Fibroblast of lung (primary cell): ENCODE measurements around the gene TMEM147. TPM values are rescaled to one million over a fixed set of nuclear protein-coding genes. Genes with fewer than 3 reads are reported as not detected.

Experiments used
- DNase-seq, 2 donors: peaks; one replicate each; pipeline versions ENCODE4 v3.0.0 to v3.0.0-alpha.2; 2010; ENCODE audit warnings: low read depth in 2 of 2
- H2AFZ ChIP-seq: 2 replicates; pipeline ENCODE4 v1.5.1; 2012; ENCODE audit warnings: low read length, control low read depth, inconsistent platforms
- H3K27ac ChIP-seq: 2 replicates; pipeline ENCODE4 v1.5.1; 2011; ENCODE audit warnings: low read length, control low read depth; ENCODE audit not compliant: insufficient read depth
- H3K27me3 ChIP-seq: 2 replicates; pipeline ENCODE4 v1.5.1; 2011; ENCODE audit warnings: mild to moderate bottlenecking, low read length; ENCODE audit not compliant: control insufficient read depth, insufficient read depth
- H3K36me3 ChIP-seq: 2 replicates; pipeline ENCODE4 v1.5.1; 2011; ENCODE audit warnings: low read length; ENCODE audit not compliant: control insufficient read depth, insufficient read depth
- H3K4me1 ChIP-seq: 2 replicates; pipeline ENCODE4 v1.5.1; 2011; ENCODE audit warnings: low read length; ENCODE audit not compliant: control insufficient read depth, insufficient read depth; ENCODE audit errors: extremely low read depth
- H3K4me2 ChIP-seq: 2 replicates; pipeline ENCODE4 v1.5.1; 2011; ENCODE audit warnings: low read length, control low read depth; ENCODE audit not compliant: insufficient read depth; ENCODE audit errors: extremely low read depth
- H3K4me3 ChIP-seq, 4 experiments: fragments of 200-600 bp in 1 of 4; sonication (generic) in 1 of 4; replicated peaks in 1 of 4; 2 replicates each; pipeline ENCODE4 v1.5.1; 2011 to 2016; ENCODE audit warnings: low read length in 4 of 4, low read depth in 3 of 4, mild to moderate bottlenecking in 3 of 4, control low read depth in 2 of 4, inconsistent platforms in 1 of 4, mixed read lengths in 1 of 4; ENCODE audit not compliant: insufficient read depth in 1 of 4; ENCODE audit errors: control extremely low read depth in 1 of 4
- H3K79me2 ChIP-seq: 2 replicates; pipeline ENCODE4 v1.5.1; 2012; ENCODE audit warnings: mild to moderate bottlenecking, low read length, inconsistent platforms; ENCODE audit not compliant: control insufficient read depth, insufficient read depth
- H3K9ac ChIP-seq: 2 replicates; pipeline ENCODE4 v1.5.1; 2011; ENCODE audit warnings: mild to moderate bottlenecking, low read length, control low read depth; ENCODE audit not compliant: insufficient read depth
- H3K9me3 ChIP-seq: 2 replicates; pipeline ENCODE4 v1.5.1; 2012; ENCODE audit warnings: low read depth, low read length; ENCODE audit not compliant: control insufficient read depth, insufficient read depth
- H4K20me1 ChIP-seq: 2 replicates; pipeline ENCODE4 v1.5.1; 2011; ENCODE audit warnings: low read length; ENCODE audit not compliant: control insufficient read depth, insufficient read depth; ENCODE audit errors: extremely low read depth
- EZH2 ChIP-seq: IDR thresholded peaks from 2 replicates; pipeline ENCODE4 v1.5.1; 2012; ENCODE audit warnings: low read length, control low read depth, mild to moderate bottlenecking; ENCODE audit errors: missing control alignments
- polyA plus RNA-seq, 2 donors: library from polyadenylated mRNA; depleted of rRNA in 1 of 2; stranded (reverse) in 1 of 2; unstranded in 1 of 2; fragments of >200 nt; gene quantifications; 2 replicates each; pipeline ENCODE4 v1.2.1, GENCODE V29; 2011 to 2012; ENCODE audit warnings: missing spikeins in 1 of 2
- total RNA-seq: library from RNA; depleted of rRNA; stranded (reverse); fragments of >200 nt; gene quantifications from 2 replicates; pipeline ENCODE4 v1.2.1, GENCODE V29; 2014
- TF ChIP-seq, protein P1 (sequence below), 2 donors: IDR thresholded peaks in 1 of 2; conservative IDR thresholded peaks in 1 of 2; 1 replicate in 1 of 2; 2 replicates in 1 of 2; pipeline ENCODE4 v1.5.1; 2011 to 2012; ENCODE audit warnings: low read length in 2 of 2, control low read depth in 1 of 2, inconsistent platforms in 1 of 2, low read depth in 1 of 2, mild to moderate bottlenecking in 1 of 2

Gene TMEM147
- total and polyA plus RNA-seq, 2 donors (not counting 1 experiment from before 2014, with no cell fraction given): 72.4 to 79.6 TPM

DNA sequence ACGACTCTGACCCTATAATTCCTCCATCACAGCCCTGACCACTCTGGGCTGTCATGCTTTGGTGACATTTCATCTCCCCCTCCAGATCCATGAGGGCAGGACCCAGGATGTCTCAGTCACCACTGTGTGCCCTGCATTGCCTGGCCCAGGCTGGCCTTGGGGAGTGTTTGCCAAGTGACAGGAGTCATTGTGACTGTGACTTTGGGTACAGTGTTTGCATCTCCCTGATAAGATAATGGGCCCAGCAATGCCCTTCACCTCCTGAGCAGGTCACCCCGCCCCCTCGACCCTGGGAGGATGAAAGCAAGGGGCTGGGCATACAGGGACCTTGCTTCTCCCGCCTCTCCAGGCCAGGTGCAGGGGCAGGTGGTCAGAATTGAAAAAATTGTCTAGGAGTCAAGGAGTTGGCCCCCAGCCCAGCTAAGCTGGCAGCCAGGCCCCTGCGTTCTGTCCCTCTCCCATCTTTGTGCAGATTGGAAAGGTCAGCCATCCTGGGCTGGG lies 23.9 kb downstream of the TMEM147 start:
- TF ChIP-seq, protein P1, sequence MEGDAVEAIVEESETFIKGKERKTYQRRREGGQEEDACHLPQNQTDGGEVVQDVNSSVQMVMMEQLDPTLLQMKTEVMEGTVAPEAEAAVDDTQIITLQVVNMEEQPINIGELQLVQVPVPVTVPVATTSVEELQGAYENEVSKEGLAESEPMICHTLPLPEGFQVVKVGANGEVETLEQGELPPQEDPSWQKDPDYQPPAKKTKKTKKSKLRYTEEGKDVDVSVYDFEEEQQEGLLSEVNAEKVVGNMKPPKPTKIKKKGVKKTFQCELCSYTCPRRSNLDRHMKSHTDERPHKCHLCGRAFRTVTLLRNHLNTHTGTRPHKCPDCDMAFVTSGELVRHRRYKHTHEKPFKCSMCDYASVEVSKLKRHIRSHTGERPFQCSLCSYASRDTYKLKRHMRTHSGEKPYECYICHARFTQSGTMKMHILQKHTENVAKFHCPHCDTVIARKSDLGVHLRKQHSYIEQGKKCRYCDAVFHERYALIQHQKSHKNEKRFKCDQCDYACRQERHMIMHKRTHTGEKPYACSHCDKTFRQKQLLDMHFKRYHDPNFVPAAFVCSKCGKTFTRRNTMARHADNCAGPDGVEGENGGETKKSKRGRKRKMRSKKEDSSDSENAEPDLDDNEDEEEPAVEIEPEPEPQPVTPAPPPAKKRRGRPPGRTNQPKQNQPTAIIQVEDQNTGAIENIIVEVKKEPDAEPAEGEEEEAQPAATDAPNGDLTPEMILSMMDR (conservative IDR thresholded peaks at IDR 0.05 in 1 of 2, IDR thresholded peaks at IDR 0.05 in 1 of 2; ENCODE audit: low read depth in 1 of 2, low read length in 2 of 2): no peak
- TF ChIP-seq EZH2: no peak
- no peaks in the 10 kb centered on the region for H3K9me3 ChIP-seq

DNA sequence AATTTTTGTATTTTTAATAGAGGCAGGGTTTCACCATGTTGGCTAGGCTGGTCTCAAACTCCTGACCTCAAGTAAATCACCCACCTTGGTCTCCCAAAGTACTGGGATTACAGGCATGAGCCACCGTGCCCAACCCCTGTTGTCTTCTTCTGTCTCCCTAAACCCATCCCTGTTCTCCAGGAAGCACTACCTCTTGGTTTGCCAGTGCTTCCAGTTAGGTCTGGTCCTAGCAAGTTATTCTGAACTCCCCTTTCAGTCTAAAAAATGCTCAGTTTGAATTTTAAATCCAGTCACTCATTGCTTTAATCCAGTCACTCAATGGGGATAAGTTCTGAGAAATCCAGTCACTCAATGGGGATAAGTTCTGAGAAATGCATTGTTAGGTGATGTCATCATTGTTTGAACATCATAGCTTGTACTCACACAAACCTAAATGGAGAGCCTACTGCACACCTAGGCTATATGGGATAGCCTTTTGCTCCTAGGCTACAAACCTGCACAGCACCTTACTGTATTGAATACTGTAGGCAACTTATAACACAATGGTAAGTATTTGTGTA lies 26.1 kb downstream of the TMEM147 start:
- H2AFZ ChIP-seq: no peak overlapping the region
- no peaks in the 10 kb centered on the region for H4K20me1 ChIP-seq
- no peaks in the 10 kb centered on the region for H3K9me3 ChIP-seq
- DNase-seq: no peak
- H3K4me2 ChIP-seq: no peak overlapping the region
- H3K4me1 ChIP-seq: no peaks in the 10 kb centered on the region
- H3K79me2 ChIP-seq: no peaks in the 10 kb centered on the region
- TF ChIP-seq, protein P1 (conservative IDR thresholded peaks at IDR 0.05 in 1 of 2, IDR thresholded peaks at IDR 0.05 in 1 of 2; ENCODE audit: low read depth in 1 of 2, low read length in 2 of 2): no peak
- no peak for TF ChIP-seq EZH2
- H3K36me3 ChIP-seq: no peaks in the 10 kb centered on the region
- H3K9ac ChIP-seq: no peak overlapping the region
- no peaks in the 10 kb centered on the region for H3K27me3 ChIP-seq
- H3K27ac ChIP-seq: no peak overlapping the region
- H3K4me3 ChIP-seq: no peak overlapping the region

More for the DNA sequence above, 23.9 kb downstream of the TMEM147 start:
- Histone ChIP-seq H3K36me3 (no peaks in the 10 kb centered on the region), H3K79me2 (no peaks in the 10 kb centered on the region), H3K27ac (no peak overlapping the region), H3K4me3 (no peak overlapping the region), H3K4me2 (no peak overlapping the region), H2AFZ (no peak overlapping the region), H4K20me1 (no peaks in the 10 kb centered on the region), H3K4me1 (no peaks in the 10 kb centered on the region), H3K9ac (no peak overlapping the region), H3K27me3 (no peaks in the 10 kb centered on the region)
- no peak for DNase-seq

DNA sequence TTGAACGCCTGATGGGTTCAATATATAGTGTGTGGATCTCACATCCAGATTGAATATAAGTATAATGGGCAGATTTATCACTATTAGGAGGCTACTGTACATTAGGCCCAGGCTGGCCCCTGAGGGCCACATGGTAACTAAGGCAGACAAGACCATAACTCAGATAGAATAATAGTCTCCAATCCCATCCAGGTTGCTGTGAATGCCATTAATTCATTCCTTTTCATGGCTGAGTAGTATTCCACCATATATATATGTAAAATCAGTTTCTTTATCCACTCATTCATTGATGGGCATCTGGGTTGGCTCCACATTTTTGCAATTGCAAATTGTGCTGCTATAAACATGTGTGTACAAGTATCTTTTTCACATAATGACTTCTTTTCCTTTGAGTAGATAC lies 32.5 kb downstream of the TMEM147 start:
- no peak for DNase-seq
- H3K4me1 ChIP-seq: no peaks in the 10 kb centered on the region
- no peaks in the 10 kb centered on the region for H3K9me3 ChIP-seq
- no peak overlapping the region for H3K4me3 ChIP-seq
- no peak overlapping the region for H3K27ac ChIP-seq
- no peaks in the 10 kb centered on the region for H4K20me1 ChIP-seq
- no peaks in the 10 kb centered on the region for H3K79me2 ChIP-seq
- H3K4me2 ChIP-seq: no peak overlapping the region
- H3K27me3 ChIP-seq: no peaks in the 10 kb centered on the region
- H3K9ac ChIP-seq: no peak overlapping the region
- TF ChIP-seq EZH2: no peak
- TF ChIP-seq, protein P1 (conservative IDR thresholded peaks at IDR 0.05 in 1 of 2, IDR thresholded peaks at IDR 0.05 in 1 of 2; ENCODE audit: low read depth in 1 of 2, low read length in 2 of 2): no peak
- H2AFZ ChIP-seq: no peak overlapping the region
- no peaks in the 10 kb centered on the region for H3K36me3 ChIP-seq
